ENCODE results near the gene ANTKMT.

DNA sequence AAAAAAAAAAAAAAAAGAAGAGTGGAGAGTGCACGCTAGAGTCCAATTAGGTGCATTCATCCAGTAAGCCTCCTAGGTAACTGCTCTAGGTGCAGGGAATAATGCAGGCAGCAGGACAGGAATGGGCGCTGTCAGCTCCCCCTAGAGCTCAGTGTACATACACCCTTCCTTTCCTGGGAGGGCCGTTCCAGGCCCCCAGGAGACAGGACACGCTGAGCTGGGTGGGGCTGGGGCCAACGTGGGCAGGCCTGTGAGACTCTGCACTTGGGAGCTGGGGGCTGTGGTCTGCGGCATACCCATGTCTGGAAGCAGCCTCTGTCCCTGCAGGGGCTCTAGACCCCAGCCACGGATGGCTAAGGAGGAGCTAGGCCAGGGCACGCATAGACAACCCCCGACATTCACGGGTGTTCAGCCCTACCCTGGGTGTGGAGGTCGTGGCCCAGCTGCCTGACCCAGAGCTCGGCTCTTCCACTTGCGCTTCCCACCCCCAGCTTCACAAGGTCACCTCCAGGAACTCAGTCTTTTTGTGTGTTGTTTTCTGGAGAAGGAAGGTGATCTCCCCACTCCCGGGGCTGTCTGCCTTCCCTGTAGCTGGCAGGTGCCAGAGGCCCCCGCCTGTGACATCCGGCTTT lies 1.0 kb upstream of the ANTKMT start:
- TF ChIP-seq TARDBP (IDR thresholded peaks at IDR 0.05) (no peak), HDGF (IDR thresholded peaks at IDR 0.05; ENCODE audit: borderline replicate concordance) (no peak), SP1 (IDR thresholded peaks at IDR 0.05) (no peak), SUZ12 (IDR thresholded peaks at IDR 0.05) (no peak), ELF4 (IDR thresholded peaks at IDR 0.05) (no peak), FOXA1 (IDR thresholded peaks at IDR 0.05) (no peak), FOXK2 (IDR thresholded peaks at IDR 0.05) (no peak), BHLHE40 (IDR thresholded peaks at IDR 0.05; ENCODE audit: borderline replicate concordance) (no peak), CTBP1 (IDR thresholded peaks at IDR 0.05; ENCODE audit: borderline replicate concordance) (no peak), FOXM1 (IDR thresholded peaks at IDR 0.05; ENCODE audit: borderline replicate concordance) (no peak)
- TF ChIP-seq, protein P1, sequence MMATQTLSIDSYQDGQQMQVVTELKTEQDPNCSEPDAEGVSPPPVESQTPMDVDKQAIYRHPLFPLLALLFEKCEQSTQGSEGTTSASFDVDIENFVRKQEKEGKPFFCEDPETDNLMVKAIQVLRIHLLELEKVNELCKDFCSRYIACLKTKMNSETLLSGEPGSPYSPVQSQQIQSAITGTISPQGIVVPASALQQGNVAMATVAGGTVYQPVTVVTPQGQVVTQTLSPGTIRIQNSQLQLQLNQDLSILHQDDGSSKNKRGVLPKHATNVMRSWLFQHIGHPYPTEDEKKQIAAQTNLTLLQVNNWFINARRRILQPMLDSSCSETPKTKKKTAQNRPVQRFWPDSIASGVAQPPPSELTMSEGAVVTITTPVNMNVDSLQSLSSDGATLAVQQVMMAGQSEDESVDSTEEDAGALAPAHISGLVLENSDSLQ (IDR thresholded peaks at IDR 0.05), result no peak

All from HEK293T (cell line).